GM06990 (cell line): ENCODE results near the gene ELSPBP1.

Experiments
- DNase-seq: peaks from one replicate; pipeline ENCODE4 v3.0.0-alpha.2; 2011; ENCODE audit not compliant: insufficient read length; ENCODE audit errors: extremely low read depth
- H3K27me3 ChIP-seq: replicated peaks from 2 replicates; pipeline ENCODE4 v1.6.0; 2011; ENCODE audit warnings: low read length; ENCODE audit not compliant: control insufficient read depth, insufficient read depth
- H3K36me3 ChIP-seq: 2 replicates; pipeline ENCODE4 v1.5.1; 2011; ENCODE audit warnings: low read length; ENCODE audit not compliant: control insufficient read depth, insufficient read depth
- H3K4me3 ChIP-seq: replicated peaks from 2 replicates; pipeline ENCODE4 v1.5.1; 2011; ENCODE audit warnings: low read depth, mild to moderate bottlenecking, control low read depth, low read length
- CTCF ChIP-seq: IDR thresholded peaks from 2 replicates; pipeline ENCODE4 v1.5.1; 2011; ENCODE audit warnings: low read length, control low read depth, mild to moderate bottlenecking, inconsistent platforms; ENCODE audit not compliant: insufficient read depth, poor library complexity, severe bottlenecking

ELSPBP1 gene

GRCh38 chr19:47992070-47992469 lies 2.4 kb upstream of the ELSPBP1 start, which contains the start of gene BSPH1:
Gene BSPH1, minus strand, starts transcription at chr19:47992170. Its CDS starts 89 bp downstream, at chr19:47992081.
- no peak for TF ChIP-seq CTCF

GRCh38 chr19:47996230-47996727 lies 1.8 kb downstream of the ELSPBP1 start:
- H3K27me3 ChIP-seq, result no peaks in the 10 kb centered on the region
- no peak overlapping the region for H3K4me3 ChIP-seq
- DNase-seq, result no peak
- no peak for TF ChIP-seq CTCF
- no peaks in the 10 kb centered on the region for H3K36me3 ChIP-seq

More at GRCh38 chr19:47992070-47992469, 2.4 kb upstream of the ELSPBP1 start, which contains the start of gene BSPH1:
- no peak for DNase-seq
- Histone ChIP-seq H3K4me3 (no peak within 1 kb of the TSS), H3K36me3 (no peaks in the 10 kb centered on the region), H3K27me3 (peaks cover 3% of the 10 kb centered on the region; the same call in 1 of the 2 replicates)

- no peak for DNase-seq
- no peak overlapping the region for H3K4me3 ChIP-seq
- no peaks in the 10 kb centered on the region for H3K36me3 ChIP-seq
- no peak for TF ChIP-seq CTCF
- H3K27me3 ChIP-seq, result no peaks in the 10 kb centered on the region
Measured at GRCh38 chr19:47998800-47999199, 4.4 kb downstream of the ELSPBP1 start.

- Histone ChIP-seq H3K27me3 (no peaks in the 10 kb centered on the region), H3K36me3 (no peaks in the 10 kb centered on the region), H3K4me3 (no peak overlapping the region)
- no peak for DNase-seq
- TF ChIP-seq CTCF, result no peak
Measured at GRCh38 chr19:48000846-48001245, 6.4 kb downstream of the ELSPBP1 start.

GRCh38 chr19:48004236-48004635 lies 9.8 kb downstream of the ELSPBP1 start:
- no peaks in the 10 kb centered on the region for H3K36me3 ChIP-seq
- DNase-seq, result no peak
- H3K27me3 ChIP-seq, result no peaks in the 10 kb centered on the region
- H3K4me3 ChIP-seq, result no peak overlapping the region
- TF ChIP-seq CTCF, result no peak

GRCh38 chr19:48006762-48007161 lies 12.3 kb downstream of the ELSPBP1 start:
- no peaks in the 10 kb centered on the region; the same call in 1 of the 2 replicates for H3K27me3 ChIP-seq
- no peak for DNase-seq
- H3K4me3 ChIP-seq, result no peak overlapping the region
- peak; percentile 30 for TF ChIP-seq CTCF
- H3K36me3 ChIP-seq, result no peaks in the 10 kb centered on the region
